HEK293 (cell line): ENCODE data around the gene YARS2.

Experiments
- TF ChIP-seq, protein P1 (sequence below): fragments of 450-650 bp; formaldehyde crosslinking; IDR thresholded peaks from 2 replicates; pipeline ENCODE4 v1.5.1; 2016; ENCODE audit warnings: missing biosample characterization, missing genetic modification characterization
- TF ChIP-seq, protein P2 (sequence below): fragments of 450-650 bp; formaldehyde crosslinking; conservative IDR thresholded peaks from 2 replicates; pipeline ENCODE4 v1.5.1; 2016; ENCODE audit warnings: low read depth, missing biosample characterization, missing genetic modification characterization

DNA sequence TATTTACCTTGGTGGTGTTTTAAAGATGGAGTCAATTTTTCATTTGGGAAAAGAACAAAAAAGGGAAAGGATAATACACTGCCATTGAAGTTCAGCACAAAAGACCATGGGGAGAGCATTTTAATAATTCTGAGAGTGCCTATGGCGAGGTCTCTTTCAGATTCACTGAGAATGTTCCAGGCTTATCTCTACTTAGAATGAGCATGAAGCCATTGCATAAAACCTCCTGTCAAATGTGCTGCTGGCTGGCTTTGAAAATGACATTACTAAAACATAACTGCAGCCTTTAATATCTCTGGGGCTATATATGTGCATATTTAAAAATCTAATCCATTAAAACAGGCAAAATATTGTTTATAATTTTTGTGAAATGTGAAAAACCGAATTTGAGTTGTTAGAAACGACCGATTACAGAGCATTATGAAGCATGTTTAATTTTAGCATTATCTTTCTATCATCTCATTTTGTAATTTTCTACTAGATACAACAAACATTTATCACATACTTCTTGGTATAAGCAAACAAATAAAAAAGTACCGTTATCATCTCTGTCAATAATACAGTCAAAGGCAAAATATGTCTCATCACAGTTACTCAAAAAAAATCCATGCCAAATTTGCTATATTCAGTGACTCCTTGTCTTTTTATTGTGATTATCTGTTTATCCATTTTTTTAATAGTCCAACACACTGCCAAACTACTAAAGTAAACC is 45.7 kb upstream of the YARS2 start:
- TF ChIP-seq, protein P1, sequence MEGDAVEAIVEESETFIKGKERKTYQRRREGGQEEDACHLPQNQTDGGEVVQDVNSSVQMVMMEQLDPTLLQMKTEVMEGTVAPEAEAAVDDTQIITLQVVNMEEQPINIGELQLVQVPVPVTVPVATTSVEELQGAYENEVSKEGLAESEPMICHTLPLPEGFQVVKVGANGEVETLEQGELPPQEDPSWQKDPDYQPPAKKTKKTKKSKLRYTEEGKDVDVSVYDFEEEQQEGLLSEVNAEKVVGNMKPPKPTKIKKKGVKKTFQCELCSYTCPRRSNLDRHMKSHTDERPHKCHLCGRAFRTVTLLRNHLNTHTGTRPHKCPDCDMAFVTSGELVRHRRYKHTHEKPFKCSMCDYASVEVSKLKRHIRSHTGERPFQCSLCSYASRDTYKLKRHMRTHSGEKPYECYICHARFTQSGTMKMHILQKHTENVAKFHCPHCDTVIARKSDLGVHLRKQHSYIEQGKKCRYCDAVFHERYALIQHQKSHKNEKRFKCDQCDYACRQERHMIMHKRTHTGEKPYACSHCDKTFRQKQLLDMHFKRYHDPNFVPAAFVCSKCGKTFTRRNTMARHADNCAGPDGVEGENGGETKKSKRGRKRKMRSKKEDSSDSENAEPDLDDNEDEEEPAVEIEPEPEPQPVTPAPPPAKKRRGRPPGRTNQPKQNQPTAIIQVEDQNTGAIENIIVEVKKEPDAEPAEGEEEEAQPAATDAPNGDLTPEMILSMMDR (tag by site-specific recombination): no peak
- TF ChIP-seq, protein P2, sequence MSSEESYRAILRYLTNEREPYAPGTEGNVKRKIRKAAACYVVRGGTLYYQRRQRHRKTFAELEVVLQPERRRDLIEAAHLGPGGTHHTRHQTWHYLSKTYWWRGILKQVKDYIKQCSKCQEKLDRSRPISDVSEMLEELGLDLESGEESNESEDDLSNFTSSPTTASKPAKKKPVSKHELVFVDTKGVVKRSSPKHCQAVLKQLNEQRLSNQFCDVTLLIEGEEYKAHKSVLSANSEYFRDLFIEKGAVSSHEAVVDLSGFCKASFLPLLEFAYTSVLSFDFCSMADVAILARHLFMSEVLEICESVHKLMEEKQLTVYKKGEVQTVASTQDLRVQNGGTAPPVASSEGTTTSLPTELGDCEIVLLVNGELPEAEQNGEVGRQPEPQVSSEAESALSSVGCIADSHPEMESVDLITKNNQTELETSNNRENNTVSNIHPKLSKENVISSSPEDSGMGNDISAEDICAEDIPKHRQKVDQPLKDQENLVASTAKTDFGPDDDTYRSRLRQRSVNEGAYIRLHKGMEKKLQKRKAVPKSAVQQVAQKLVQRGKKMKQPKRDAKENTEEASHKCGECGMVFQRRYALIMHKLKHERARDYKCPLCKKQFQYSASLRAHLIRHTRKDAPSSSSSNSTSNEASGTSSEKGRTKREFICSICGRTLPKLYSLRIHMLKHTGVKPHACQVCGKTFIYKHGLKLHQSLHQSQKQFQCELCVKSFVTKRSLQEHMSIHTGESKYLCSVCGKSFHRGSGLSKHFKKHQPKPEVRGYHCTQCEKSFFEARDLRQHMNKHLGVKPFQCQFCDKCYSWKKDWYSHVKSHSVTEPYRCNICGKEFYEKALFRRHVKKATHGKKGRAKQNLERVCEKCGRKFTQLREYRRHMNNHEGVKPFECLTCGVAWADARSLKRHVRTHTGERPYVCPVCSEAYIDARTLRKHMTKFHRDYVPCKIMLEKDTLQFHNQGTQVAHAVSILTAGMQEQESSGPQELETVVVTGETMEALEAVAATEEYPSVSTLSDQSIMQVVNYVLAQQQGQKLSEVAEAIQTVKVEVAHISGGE: no peak
